ENCODE measurements around the gene SCAPER.

GRCh38 chr15:76812381-76812780 lies 92.8 kb downstream of the SCAPER start:
- no peak for TF ChIP-seq POLR2AphosphoS5 (IDR thresholded peaks at IDR 0.05)
- TF ChIP-seq CTCF (IDR thresholded peaks at IDR 0.05 in 8 of 11, conservative IDR thresholded peaks at IDR 0.05 in 3 of 11): no peak
- TF ChIP-seq POLR2A (IDR thresholded peaks at IDR 0.05): no peak
